Measurements from ENCODE around the gene CBR3. TPM values are rescaled to one million over a fixed set of nuclear protein-coding genes. Genes with fewer than 3 reads are reported as not detected.

Gene CBR3
- total RNA-seq, 1 experiment from 2014 or later = 1.7 TPM

GRCh38 chr21:36188081-36188681 is 53.3 kb downstream of the CBR3 start:
- H3K4me2 ChIP-seq (ENCODE audit: low read length) = peak overlapping the region; percentile 28; the same call in 1 of the 2 replicates
- TF ChIP-seq CTCF (IDR thresholded peaks at IDR 0.05 in 2 of 3, conservative IDR thresholded peaks at IDR 0.05 in 1 of 3; ENCODE audit: borderline replicate concordance in 1 of 3, insufficient read depth in 1 of 3, low read depth in 2 of 3, low read length in 2 of 3) (peak in 1 of 3 experiments; percentile 19; a peak in 1 of 6 replicates), MAX (IDR thresholded peaks at IDR 0.05) (no peak)
- DNase-seq (ENCODE audit: low read depth, low spot score) = no peak

GRCh38 chr21:36188937-36189336 is 54.1 kb downstream of the CBR3 start:
- no peak for DNase-seq (ENCODE audit: low read depth, low spot score)
- Histone ChIP-seq H3K4me3 (replicated peaks in 1 of 2; ENCODE audit: low read depth in 1 of 2, low read length in 2 of 2) (no peak overlapping the region), H3K9me3 (ENCODE audit: control insufficient read depth in 1 of 2, insufficient read depth in 1 of 2, low read depth in 1 of 2, low read length in 2 of 2) (no peaks in the 10 kb centered on the region), H4K20me1 (ENCODE audit: insufficient read depth) (no peaks in the 10 kb centered on the region), H3K79me2 (ENCODE audit: insufficient read depth, low read length) (no peaks in the 10 kb centered on the region), H3K9me2 (ENCODE audit: insufficient read depth) (no peaks in the 10 kb centered on the region), H3K4me2 (ENCODE audit: low read length) (no peak overlapping the region), H2AFZ (ENCODE audit: low read depth, low read length, poor library complexity, severe bottlenecking) (no peak overlapping the region), H3K27me3 (ENCODE audit: insufficient read depth, low read length) (no peaks in the 10 kb centered on the region), H3K27ac (ENCODE audit: low read depth, low read length) (no peak overlapping the region), H3K36me3 (ENCODE audit: control insufficient read depth in 1 of 2, insufficient read depth in 2 of 2, low read length in 2 of 2) (no peaks in the 10 kb centered on the region), H3K4me1 (ENCODE audit: control insufficient read depth in 1 of 2, insufficient read depth in 2 of 2, low read length in 2 of 2) (peaks cover 16 to 24% of the 10 kb centered on the region in 2 experiments; a peak in 3 of 4 replicates), H3K9ac (ENCODE audit: low read length) (no peak overlapping the region)
- intact Hi-C loops (cut with micrococcal nuclease) = no loop called here
- no TSS peak for BruUV-seq (replicated peaks)
- POLR2A ChIA-PET = interaction anchor here (0.5 kb wide), 1 partner anchor 9 kb away, joined by 3 read pairs; no protein-coding TSS in a partner anchor
- RAD21 ChIA-PET (ENCODE audit: low non-redundant PET in 1 of 2, low total read pairs in 2 of 2, uncharacterized antibody in 2 of 2, unreplicated experiment in 2 of 2) = no interaction called here
- ATAC-seq = no peak
- CTCF ChIA-PET = interaction anchor here (1.5 kb wide), 1 partner anchor 21 kb away, joined by 3 read pairs; no protein-coding TSS in a partner anchor
- TF ChIP-seq CTCF (IDR thresholded peaks at IDR 0.05 in 2 of 3, conservative IDR thresholded peaks at IDR 0.05 in 1 of 3; ENCODE audit: borderline replicate concordance in 1 of 3, insufficient read depth in 1 of 3, low read depth in 2 of 3, low read length in 2 of 3) = no peak
- no peak for TF ChIP-seq SP1 (IDR thresholded peaks at IDR 0.05; ENCODE audit: low read depth)
- no peak for TF ChIP-seq RAD21 (IDR thresholded peaks at IDR 0.05; ENCODE audit: low read depth)
- TF ChIP-seq REST (IDR thresholded peaks at IDR 0.05; ENCODE audit: low read depth) = no peak
- no peak for TF ChIP-seq YY1 (IDR thresholded peaks at IDR 0.05; ENCODE audit: extremely low read depth, insufficient replicate concordance, low read depth, low read length)

More at GRCh38 chr21:36188081-36188681, 53.3 kb downstream of the CBR3 start:
- Histone ChIP-seq H3K9me2 (ENCODE audit: insufficient read depth) (no peaks in the 10 kb centered on the region), H3K27me3 (ENCODE audit: insufficient read depth, low read length) (no peaks in the 10 kb centered on the region), H4K20me1 (ENCODE audit: insufficient read depth) (no peaks in the 10 kb centered on the region), H3K9ac (ENCODE audit: low read length) (no peak overlapping the region), H3K4me1 (ENCODE audit: control insufficient read depth in 1 of 2, insufficient read depth in 2 of 2, low read length in 2 of 2) (peaks cover 16 to 24% of the 10 kb centered on the region in 2 experiments; a peak in 3 of 4 replicates), H3K79me2 (ENCODE audit: insufficient read depth, low read length) (no peaks in the 10 kb centered on the region), H3K9me3 (ENCODE audit: control insufficient read depth in 1 of 2, insufficient read depth in 1 of 2, low read depth in 1 of 2, low read length in 2 of 2) (no peaks in the 10 kb centered on the region), H2AFZ (ENCODE audit: low read depth, low read length, poor library complexity, severe bottlenecking) (no peak overlapping the region), H3K4me3 (replicated peaks in 1 of 2; ENCODE audit: low read depth in 1 of 2, low read length in 2 of 2) (no peak overlapping the region), H3K36me3 (ENCODE audit: control insufficient read depth in 1 of 2, insufficient read depth in 2 of 2, low read length in 2 of 2) (no peaks in the 10 kb centered on the region), H3K27ac (ENCODE audit: low read depth, low read length) (peak overlapping the region; percentile 33; the same call in 1 of the 2 replicates)
- intact Hi-C loops (cut with micrococcal nuclease) = no loop called here
- POLR2A ChIA-PET = interaction anchor here (1.0 kb wide), 1 partner anchor 10 kb away, joined by 3 read pairs; no protein-coding TSS in a partner anchor
- RAD21 ChIA-PET (ENCODE audit: low non-redundant PET in 1 of 2, low total read pairs in 2 of 2, uncharacterized antibody in 2 of 2, unreplicated experiment in 2 of 2) = no interaction called here
- peak; percentile 82 for ATAC-seq
- BruUV-seq (replicated peaks) = no TSS peak
- CTCF ChIA-PET = interaction anchor here (1.3 to 1.5 kb wide), 2 partner anchors 14 to 22 kb away, joined by 3 read pairs; no protein-coding TSS in a partner anchor

All from HCT116 (cell line).